Loucy (cell line): ENCODE data around the gene FEZF1.

Source experiments
- EZH2phosphoT487 ChIP-seq: fragments of 200-600 bp; IDR thresholded peaks from 2 replicates; pipeline ENCODE4 v1.6.1; 2018; ENCODE audit warnings: antibody characterized with exemption, mild to moderate bottlenecking, moderate library complexity, borderline replicate concordance
- TF ChIP-seq, protein P1 (sequence below): fragments of 200-600 bp; sonication (generic); conservative IDR thresholded peaks from 2 replicates; pipeline ENCODE4 v1.5.1; 2014; ENCODE audit warnings: mild to moderate bottlenecking, antibody characterized with exemption, low read length

DNA sequence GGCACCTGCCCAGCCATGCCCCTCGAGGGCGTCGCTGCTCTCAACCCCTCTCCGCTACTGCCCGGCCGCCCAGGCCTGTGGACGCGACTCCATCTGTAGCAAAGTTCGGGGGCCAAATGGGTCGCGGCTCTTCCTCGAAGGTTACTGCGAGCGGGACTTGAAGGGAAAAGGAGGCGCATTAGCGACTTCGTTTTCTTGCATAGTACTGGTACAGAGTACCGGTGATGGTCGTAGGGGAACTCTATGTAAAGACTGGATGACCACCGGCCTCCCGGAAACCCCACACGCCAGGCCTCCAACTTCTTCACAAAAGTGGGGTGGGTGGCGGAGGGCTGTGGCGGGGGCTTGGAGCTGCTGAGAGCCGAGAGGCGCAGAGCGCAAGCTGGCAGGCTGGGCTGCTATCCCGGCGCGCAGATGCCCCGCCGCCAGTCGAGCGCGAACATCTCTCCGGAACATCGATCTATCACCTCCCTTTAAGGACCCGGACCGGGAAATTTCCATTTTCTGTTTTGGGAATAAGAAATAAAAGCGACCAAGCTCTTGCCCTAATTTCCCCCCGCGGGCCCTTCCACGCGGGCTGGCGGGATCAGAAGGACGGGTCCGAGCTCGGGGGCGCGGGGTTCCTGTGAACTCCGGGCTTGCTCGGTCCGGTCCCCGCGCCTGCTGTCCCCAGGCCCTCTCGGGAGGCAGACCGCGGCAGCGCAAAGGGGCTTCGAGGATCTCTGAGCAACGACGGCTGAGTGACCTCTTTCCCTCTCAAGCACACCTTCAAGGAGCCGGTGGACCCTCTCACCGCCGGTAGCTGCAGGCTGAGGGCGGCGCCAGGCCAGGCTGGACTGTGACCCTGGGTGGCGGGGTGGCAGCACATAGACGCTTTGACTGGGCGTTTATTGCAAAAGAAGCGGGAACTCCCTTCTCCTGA lies 12.2 kb upstream of the FEZF1 start:
- TF ChIP-seq, protein P1, sequence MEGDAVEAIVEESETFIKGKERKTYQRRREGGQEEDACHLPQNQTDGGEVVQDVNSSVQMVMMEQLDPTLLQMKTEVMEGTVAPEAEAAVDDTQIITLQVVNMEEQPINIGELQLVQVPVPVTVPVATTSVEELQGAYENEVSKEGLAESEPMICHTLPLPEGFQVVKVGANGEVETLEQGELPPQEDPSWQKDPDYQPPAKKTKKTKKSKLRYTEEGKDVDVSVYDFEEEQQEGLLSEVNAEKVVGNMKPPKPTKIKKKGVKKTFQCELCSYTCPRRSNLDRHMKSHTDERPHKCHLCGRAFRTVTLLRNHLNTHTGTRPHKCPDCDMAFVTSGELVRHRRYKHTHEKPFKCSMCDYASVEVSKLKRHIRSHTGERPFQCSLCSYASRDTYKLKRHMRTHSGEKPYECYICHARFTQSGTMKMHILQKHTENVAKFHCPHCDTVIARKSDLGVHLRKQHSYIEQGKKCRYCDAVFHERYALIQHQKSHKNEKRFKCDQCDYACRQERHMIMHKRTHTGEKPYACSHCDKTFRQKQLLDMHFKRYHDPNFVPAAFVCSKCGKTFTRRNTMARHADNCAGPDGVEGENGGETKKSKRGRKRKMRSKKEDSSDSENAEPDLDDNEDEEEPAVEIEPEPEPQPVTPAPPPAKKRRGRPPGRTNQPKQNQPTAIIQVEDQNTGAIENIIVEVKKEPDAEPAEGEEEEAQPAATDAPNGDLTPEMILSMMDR = no peak
- TF ChIP-seq EZH2phosphoT487 = no peak
